CD1c-positive myeloid dendritic cell (primary cell): ENCODE data around the gene EFHC1.
"Not testable (repeated sequence)": the region's sequence is repeated elsewhere in the genome, so short reads cannot be mapped to it uniquely, and the experiment has no call there.

Source experiments
- DNase-seq: peaks from one replicate; pipeline ENCODE4 v3.0.0-alpha.2; 2016; ENCODE audit errors: extremely low spot score

The EFHC1 gene

DNA sequence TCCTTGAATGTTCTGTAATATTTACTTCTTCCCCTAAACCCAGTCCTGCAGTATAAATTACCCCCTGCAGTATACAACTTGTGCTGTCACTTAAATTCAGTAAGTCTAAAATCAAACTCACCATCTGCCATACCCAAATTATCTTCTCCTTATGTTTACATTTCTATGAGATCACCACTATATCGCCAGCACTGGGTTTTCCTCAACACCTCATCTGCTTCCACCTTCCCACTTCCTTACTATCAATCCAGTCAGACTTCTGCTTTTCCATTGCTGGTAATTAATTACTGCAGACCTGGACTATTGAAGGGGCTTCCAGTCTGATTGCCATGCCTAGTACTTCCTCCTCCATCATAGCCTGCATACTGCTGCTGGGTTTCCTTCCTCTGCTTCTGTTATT is 15.2 kb downstream of the EFHC1 start:
- DNase-seq = no peak

DNA sequence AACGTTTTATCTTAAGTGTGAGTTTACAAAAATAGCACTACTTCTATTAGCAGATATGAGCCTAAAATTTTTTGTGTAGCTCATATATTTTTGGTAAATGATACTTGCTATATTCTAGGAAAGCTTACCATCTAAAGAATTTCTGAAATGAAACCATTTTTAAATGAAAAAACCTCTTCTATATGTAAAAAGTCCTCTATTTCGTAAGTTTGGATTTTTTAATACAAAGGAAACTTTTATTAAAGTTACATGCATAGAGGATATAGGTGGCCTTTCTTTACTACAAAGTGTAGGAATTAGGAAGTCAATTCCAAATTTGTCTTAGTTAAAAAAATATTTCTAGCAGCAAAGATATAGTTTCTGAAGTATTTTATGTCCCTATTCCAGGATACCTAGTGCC is 18.8 kb downstream of the EFHC1 start:
- no peak for DNase-seq

DNA sequence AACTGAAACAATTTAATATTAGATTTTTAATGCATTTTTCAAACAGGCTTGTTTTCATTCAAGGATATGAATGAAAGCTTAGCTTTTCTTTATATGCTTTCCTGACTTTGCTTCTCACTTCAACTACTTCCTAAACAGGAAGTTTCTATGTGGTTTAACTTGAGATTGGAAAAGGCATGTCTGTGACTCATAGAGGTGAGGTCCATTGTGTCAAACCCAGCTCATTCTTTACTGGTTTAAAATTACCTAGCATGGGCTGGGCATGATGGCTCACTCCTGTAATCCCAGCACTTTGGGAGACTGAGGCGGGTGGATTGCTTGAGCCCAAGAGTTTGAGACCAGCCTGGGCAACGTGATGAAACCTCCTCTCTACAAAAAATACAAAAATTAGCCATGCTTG is 34.4 kb downstream of the EFHC1 start:
- DNase-seq = no peak

DNA sequence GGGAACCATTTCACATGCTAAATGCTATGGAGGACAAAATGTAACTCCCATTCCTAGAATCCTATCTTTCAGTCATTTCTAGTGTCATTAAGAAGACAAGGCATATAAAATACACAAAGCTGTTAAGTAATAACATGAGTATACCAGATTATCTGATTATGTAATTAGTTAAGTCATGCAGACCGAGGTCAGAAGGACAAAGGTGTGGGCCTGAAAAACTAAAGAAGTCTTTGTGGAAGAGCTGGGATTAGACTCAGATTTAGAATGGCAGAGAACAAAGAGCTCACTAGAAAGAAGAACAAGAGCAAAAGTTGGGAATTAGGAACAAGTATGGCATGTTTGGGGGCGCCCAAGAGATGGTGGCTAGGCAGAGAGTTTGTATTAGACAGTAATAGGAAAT is 37.0 kb downstream of the EFHC1 start:
- DNase-seq = no peak

DNA sequence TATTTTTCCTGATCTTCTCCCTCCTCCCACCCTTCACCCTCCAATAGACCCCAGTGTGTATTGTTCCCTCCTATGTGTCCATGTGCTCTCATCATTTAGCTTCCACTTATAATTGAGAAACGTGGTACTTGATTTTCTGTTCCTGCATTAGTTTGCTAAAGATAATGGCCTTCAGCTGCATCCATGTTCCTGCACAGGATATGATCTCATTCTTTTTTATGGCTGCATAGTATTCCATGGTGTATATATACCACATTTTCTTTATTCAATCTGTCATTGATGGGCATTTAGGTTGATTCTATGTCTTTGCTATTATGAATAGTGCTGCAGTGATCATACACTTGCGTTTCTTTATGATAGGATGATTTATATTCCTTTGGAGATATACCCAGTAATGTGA is 41.1 kb downstream of the EFHC1 start:
- not testable (repeated sequence) for DNase-seq

DNA sequence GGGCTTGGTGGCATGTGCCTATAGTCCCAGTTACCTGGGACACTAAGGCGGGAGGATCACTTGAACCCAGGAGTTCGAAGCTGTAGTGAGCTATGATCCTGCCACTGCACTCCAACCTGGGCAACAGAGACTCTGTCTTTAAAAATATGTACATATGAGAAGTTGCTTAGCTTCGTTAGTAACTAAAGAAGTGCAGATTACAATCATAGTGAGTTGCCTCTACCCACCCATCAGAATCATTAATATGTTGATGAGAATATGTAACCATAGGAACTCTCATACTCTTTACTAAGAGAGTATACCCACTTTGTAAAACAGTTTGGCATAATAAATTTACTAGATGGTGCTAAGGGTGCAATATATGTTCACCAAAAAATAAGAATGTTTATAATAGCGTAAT is 54.0 kb downstream of the EFHC1 start:
- DNase-seq = no peak

DNA sequence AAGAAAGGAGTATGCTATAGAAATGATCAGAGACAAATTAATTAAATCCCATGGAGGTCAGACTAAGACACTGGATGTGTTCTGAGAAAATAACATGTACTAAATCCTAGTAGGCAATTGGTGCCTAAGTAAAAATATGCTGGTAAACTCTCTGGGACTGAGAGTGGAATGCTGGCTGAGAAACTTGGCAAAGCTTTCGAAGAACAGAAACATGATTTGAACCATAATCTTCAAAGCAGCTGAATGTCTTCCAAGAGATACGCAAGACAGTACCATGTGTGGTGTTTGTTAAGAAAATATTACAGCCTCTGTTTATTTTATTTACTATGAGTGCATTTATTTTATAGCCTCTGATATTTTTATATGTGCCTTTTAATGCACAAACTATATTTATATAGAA is 55.2 kb downstream of the EFHC1 start:
- DNase-seq = no peak

DNA sequence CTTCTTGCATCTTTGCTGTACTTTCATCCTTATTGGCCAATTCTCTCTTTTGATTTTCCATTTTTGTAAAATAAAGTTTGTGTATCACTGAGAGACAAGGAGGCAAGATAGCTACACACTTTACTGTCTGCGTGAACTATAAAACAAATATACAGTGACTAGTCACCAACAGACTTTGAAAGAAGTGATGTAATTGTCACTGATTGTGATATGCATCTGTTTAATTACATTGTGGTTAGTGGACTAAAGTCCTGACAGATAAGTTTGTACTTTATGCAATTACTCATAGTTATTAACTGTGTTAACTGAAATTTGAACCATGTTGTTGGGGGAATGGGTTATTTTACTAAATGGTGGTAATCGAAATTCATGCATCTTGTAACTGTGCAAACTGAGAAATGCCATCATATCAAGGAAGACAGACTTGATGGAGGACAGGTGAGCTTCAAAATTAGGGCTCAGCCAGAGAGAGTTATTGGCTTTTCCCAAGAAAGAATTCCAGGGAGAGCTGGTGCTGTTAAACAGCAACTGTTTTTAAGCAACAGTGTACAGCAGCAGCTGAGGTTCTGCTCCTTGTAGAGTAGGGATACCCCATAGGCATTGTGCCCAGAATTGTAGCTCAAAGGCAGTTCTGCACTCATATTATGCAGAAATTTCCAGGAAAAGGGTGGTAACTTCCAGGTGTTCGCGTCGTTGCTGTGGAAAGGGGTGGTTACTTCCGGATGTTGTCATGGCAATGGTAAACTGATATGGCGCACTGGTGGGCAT is 62.9 kb downstream of the EFHC1 start:
- no peak for DNase-seq

DNA sequence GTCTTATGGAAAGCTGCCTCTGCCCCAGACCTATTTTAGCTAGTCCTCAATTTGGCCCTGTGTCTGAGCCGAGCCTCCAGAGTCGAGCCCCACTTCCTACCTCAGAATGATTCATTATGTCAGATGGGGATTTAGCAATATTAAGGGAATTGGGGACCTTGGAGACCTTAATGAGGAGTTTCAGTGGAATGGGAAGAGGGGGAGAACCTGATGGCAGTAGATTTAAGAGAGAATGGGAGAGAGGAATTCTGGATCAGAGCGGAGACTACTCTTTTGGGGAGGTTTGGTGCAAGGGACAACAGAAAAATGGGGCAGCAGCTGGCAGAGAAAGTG is 63.5 kb downstream of the EFHC1 start:
- DNase-seq = no peak

DNA sequence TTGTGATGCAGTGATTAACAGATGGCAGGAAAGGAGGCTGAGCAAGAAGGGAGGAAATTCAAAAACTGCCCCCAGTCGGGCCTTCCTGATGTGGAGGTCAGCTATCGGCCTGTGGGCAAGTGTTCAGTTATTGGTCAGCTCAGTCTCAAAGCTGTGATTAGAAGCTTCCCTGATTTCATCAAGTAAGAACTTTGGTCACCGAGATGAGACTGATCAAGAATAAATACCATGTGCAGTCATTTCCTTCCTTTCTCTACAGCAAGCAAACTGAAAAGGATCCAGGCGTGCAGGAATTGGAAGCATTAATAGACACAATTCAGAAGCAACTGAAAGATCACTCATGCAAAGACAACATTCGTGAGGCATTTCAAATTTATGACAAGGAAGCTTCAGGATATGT is 69.7 kb downstream of the EFHC1 start:
- no peak for DNase-seq

DNA sequence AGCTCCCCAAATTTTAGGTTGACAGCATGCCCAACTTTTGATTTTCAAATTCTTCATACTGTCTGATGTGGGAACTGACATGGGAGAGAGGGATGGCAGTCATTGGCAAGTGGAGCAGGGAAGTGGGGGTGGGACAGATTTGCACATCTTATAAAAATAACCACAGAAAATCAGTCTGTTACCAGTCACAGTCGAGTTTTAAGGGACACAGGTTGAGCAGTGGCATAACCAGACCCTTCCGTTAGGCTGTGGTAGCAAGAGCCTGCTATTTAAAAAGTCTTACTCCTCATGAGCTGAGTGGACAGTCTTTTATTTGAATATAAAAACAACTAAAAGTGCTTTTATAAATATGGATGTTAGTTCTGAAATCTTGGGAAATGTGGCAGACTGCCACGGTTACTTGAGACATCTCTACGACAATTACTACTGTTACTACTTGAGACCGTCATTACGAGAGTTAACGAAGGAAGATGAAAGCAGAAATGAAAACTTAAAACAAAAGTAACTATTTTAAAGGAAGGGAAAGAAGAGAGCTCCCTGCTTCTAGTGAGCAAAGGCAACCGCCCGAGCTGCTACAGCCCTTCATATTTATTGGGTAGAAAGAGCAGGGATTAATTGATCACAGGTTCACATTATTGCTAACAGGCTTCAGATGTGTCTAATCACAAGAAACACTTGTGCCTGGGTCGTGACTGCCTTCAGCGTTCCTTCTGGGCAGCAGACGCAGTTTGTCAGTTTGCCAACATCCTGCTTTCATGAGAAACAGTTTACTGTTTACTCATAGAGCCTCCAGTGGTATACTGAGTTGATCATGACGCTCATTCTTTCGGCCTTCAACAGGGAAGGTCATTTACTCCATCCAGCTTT is 71.3 kb downstream of the EFHC1 start:
- DNase-seq = peak; percentile 63

DNA sequence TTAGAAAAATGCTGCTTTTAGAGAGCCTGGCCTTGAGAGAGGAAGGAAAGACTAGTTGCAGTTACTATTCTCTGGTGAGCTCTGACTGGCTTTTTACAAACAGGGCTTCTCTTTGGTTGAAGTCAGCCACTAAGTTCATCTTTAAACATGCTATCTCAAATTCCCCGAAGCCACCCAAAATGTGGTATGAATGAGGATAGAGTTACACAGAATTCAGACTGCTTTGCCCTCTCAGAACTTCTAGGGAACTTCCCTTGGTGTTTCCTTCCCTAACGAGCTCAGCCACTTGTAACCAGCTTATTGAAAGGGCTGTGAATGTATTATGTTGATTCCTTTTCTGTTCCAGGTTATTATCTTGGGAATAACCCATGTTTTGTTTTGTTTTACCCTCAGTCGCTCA is 73.5 kb downstream of the EFHC1 start:
- DNase-seq = peak; percentile 18

DNA sequence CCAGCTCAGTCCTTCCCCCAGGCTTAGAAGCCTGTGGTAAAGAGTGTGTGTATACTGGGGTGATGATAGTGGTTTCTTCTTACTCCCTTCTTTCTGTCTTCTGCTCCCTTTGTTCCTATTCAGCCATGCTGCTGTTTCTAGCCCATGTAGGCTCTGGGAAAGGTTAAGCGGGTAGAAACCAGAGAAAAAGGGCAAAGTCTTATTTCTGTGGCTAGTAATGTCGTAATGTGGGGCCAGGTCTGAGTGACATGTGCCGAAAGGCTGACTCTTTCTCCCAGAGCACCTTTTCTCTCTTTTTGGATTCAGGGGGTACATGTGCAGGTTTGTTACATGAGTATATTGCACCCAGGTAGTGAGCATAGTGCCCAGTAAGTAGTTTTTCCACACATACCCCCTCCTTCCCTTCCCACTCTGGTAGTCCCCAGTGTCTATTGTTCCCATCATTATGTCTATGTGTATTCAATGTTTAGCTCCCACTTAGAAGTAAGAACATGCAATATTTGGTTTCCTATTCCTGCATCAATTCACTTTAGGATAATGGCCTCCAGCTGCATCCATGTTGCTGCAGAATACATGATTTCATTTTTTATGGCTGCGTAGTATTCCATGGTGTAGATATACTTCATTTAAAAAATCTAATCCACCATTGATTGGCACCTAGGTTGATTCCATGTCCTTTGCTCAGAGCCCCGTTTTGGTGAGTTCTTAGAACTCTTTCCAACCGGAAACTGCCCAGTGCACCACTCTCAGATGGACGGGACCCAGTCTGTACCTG is 74.3 kb downstream of the EFHC1 start:
- DNase-seq = no peak

DNA sequence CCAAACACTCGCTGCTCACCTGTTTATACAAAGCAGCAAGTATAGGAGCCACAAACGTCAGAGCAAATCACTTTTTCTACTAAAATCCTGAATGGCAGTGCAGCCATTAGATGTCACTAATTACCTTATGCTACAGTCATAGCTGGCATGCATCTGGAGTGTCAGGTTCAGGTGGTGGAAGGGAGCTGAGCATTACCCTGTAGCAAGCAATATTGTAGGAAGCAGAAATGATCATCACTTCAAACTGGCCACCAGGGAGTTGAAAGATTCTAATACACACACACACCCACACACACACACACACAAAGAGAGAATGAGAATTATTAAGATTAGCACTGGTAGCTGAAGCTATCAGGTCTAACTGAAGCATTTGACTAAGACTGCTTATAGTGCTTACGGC is 75.8 kb downstream of the EFHC1 start:
- DNase-seq = no peak

DNA sequence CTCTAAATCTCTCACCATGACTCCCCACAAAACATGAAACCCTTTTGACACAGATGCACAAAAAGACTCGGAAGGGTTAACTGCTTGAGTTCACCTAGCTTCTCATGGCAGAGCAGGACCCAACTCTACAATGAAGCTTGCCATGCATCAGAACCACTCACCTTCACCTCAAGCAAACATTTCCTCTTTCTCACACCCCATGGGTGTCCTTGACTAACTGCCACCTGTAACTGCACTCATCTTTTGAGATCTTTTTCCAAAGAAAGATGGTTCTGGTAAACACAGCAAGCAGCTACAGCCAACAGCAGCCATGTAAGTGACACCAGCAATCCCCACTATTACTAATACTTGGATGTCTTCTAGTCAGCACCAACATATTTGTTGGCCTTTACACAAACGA is 76.5 kb downstream of the EFHC1 start:
- DNase-seq = no peak

DNA sequence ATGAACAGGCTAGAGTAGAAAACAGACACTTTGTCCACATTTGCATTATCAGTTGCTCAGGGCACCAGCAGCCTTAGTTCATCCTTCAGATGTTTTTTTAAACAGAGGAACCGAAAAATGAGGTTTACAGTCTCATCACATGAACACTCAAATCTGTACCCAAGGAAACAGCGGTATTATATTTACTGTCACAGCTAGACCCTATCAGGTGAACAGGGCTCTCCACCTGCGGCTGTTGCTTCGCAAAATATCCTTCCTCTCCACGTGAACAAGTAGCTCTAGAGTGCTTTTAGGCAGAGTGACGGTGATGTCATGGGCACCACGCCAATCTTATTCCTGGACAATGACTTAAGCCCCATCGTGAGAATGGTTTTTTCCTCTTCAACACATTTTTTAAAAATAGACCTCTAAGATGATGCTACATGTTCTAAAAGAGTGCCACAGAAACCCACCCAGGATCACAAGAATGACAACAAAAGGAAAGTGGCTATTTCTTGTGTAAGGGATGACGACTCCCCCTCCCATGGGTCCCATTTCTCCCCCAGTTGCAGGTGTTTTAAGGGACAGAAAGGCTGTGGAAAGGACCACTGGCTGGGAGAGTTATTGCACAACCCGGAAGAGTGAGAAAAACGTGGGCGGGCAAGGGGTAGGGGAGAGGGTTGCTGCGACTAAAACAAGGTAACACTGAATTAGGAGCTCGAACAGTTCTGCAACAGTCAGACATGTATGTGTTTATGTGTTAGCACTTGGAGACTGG is 77.7 kb downstream of the EFHC1 start:
- no peak for DNase-seq

DNA sequence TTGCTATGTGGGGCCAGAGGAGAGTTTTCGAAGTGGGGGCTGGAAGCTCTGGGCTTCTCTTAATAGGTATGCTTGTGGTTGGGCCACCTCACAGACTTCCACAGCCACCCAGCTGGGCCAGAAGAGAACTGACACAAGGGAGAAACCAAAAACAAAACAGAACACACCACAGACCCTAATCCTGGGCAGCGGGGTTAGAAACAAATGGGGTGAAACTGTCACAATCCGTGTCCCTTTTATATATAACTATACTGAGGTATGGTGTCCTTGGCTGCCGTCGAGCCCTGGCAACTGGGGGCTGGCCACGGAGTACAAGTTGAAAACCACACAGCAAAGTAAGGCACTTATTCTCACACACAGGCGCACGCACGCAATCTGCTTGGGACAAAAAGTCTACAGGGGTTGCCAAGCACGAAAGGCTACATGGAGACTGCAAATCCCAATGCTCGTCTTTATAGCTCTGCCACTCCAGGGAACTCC is 78.4 kb downstream of the EFHC1 start:
- DNase-seq = no peak

DNA sequence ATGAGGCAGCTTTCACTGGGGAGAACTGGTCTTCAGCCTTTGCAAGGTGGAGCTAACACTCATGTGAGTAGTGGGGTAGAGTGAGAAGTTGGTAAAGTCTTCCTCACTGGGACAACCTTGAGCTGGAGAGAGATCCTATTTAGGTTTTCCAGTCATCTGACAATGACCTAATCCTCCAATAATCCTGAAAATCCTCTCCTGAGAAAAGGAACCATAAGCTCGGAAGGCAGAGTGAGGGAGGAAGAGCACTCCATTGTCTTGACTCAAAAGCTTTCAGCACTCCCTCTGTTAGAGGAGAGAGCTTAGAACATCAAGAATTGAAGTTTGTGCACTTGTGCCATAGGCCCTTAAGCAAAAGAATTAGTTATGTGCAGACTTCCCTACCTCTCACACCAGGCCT is 78.9 kb downstream of the EFHC1 start:
- no peak for DNase-seq

DNA sequence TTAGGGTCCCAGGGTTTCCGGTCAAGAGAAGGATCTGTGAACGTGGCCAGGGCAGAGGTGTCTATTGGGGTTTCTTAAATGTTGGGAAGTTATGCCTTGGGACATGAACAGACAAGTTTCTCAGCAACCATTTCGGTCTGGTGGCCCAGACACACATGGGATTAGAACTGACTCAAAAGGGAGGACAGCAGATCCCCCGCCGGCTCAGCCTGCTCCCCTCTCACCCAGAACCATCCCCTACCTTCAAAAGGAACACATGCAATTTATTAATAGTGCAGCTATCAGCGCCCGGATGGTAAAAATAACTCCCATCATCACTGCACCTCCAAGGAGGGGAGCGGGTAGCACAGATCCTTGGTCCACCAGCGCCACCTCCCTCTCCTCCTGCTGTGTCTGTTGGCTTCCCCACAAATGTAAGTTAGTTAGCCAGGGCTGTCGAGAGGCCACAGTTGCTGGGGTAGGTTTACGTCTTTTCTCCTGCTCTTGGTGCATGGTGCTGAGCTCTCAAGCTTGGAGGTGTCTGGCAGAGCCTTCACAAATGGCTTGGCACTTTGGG is 79.6 kb downstream of the EFHC1 start:
- no peak for DNase-seq

DNA sequence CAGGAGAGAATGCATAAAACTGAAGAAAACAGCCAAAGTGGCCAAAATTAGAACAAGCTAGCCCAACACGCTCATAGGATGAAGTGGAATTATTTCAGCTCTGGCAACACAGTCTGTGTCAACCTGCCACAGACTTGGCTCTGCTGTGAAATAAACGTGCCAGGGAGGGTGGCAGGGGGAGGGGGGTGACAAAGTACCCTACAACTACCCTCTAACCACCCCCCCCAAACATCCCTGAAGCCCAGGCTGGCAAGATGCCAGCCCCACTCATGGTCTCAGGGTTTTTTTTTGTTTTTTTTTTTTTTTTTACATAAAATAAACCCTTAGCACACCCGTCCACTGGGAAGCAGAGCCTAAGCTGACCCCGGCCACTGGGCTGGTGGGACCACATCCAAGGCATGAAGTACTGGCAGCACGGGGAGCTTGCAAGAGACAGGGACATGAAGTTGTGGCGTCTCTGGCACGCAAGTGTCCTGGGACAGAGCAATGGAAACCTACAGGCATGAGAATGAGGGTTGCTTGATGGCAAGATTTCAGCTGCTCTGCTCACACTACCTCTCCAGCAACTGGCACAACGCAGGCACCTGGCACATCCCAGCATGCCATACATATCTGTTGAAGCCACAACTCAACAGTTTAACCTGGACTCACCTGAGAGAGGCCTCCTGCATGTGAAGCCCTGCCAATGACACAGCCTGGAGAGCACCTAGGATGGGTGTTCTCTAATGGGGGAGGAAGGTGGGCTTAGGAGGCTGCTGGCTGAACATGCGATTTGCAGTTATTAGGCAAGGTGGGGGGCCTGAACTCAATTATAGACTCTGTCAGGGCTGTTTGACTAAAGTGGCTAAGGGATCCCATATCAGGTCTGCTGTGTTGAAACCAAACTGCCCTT is 80.3 kb downstream of the EFHC1 start:
- DNase-seq = no peak
